K562 (cell line): ENCODE results near the gene UQCRHL. TPM values are rescaled to one million over a fixed set of nuclear protein-coding genes. Genes with fewer than 3 reads are reported as not detected.

Experiments used
- ATAC-seq: fragments of 200-7000 bp; cut with Tn5 transposase; 3 replicates; pipeline ENCODE4 v1.9.1; 2020; ENCODE audit warnings: moderate library complexity
- BruUV-seq: library from RNA; stranded (reverse); fragments of 400-500 nt; replicated peaks from 2 replicates; lab custom pipeline; 2021; lab: Mats Ljungman, UMichigan
- CTCF ChIA-PET: fragments of 300-600 bp; formaldehyde crosslinking; extraction: SDS; loops from one replicate; lab custom pipeline; 2021; ENCODE audit warnings: low intra/inter-chr PET ratio; lab: Yijun Ruan, JAX
- POLR2A ChIA-PET: fragments of 300-600, 350-650 bp; sonication (Branson Sonifier 250); formaldehyde crosslinking; extraction: SDS; loops from one replicate; lab custom pipeline; 2021; ENCODE audit warnings: antibody characterized with exemption, inconsistent platforms; lab: Yijun Ruan, JAX
- DNase-seq, 4 experiments: peaks; one replicate each; pipeline versions ENCODE4 v3.0.0 to v3.0.0-alpha.2; 2011 to 2018; ENCODE audit warnings: low spot score in 3 of 4, mixed read lengths in 3 of 4; ENCODE audit errors: extremely low read depth in 1 of 4
- FAIRE-seq: peaks from 2 replicates; lab custom pipeline; 2011; peaks lifted over from hg19 to GRCh38; lab: Jason Lieb, UNC
- H2AFZ ChIP-seq: 2 replicates; pipeline ENCODE4 v1.6.0; 2011; ENCODE audit warnings: low read depth, low read length, control low read depth, inconsistent platforms
- H3K27ac ChIP-seq: fragments of 200-600 bp; 3 replicates; pipeline ENCODE4 v1.8.0; 2011; ENCODE audit warnings: low read depth, mild to moderate bottlenecking, control low read depth, inconsistent platforms, low read length, moderate library complexity, mixed read lengths; ENCODE audit errors: extremely low read depth
- H3K27me3 ChIP-seq, 2 experiments: fragments of 300-600 bp in 1 of 2; 2 replicates in 1 of 2; 3 replicates in 1 of 2; pipeline versions ENCODE4 v1.6.0 to v1.8.0; 2011; ENCODE audit warnings: inconsistent platforms in 2 of 2, low read length in 2 of 2, mild to moderate bottlenecking in 1 of 2, mixed read lengths in 1 of 2, moderate library complexity in 1 of 2; ENCODE audit not compliant: control insufficient read depth in 2 of 2, insufficient read depth in 2 of 2
- H3K36me3 ChIP-seq: fragments of 300-600 bp; 3 replicates; pipeline ENCODE4 v1.8.0; 2011; ENCODE audit warnings: mild to moderate bottlenecking, low read length, inconsistent platforms; ENCODE audit not compliant: control insufficient read depth, insufficient read depth
- H3K4me1 ChIP-seq, 2 experiments: fragments of 200-600 bp in 1 of 2; replicated peaks in 1 of 2; 2 replicates in 1 of 2; 3 replicates in 1 of 2; pipeline versions ENCODE4 v1.5.1 to v1.8.0; 2011; ENCODE audit warnings: inconsistent platforms in 2 of 2, low read length in 2 of 2, mild to moderate bottlenecking in 1 of 2, mixed read lengths in 1 of 2, moderate library complexity in 1 of 2; ENCODE audit not compliant: control insufficient read depth in 2 of 2, insufficient read depth in 2 of 2
- H3K4me2 ChIP-seq: 2 replicates; pipeline ENCODE4 v1.6.1; 2011; ENCODE audit warnings: low read length, control low read depth, inconsistent platforms, mixed read lengths; ENCODE audit not compliant: insufficient read depth
- H3K4me3 ChIP-seq: fragments of 200-600 bp; sonication (generic), shearing (Covaris generic); 2 replicates; pipeline ENCODE4 v1.5.1; 2016; ENCODE audit warnings: control low read depth, inconsistent platforms
- H3K79me2 ChIP-seq: fragments of 200-600 bp; 3 replicates; pipeline ENCODE4 v1.8.0; 2011; ENCODE audit warnings: low read length, inconsistent platforms; ENCODE audit not compliant: control insufficient read depth, insufficient read depth
- H3K9ac ChIP-seq, 2 experiments: 2 replicates each; pipeline versions ENCODE4 v1.6.0 to v1.6.1; 2011; ENCODE audit warnings: low read depth in 2 of 2, low read length in 2 of 2, control low read depth in 1 of 2, inconsistent platforms in 1 of 2, mild to moderate bottlenecking in 1 of 2, mixed read lengths in 1 of 2; ENCODE audit not compliant: insufficient read depth in 1 of 2
- H3K9me1 ChIP-seq: one replicate; pipeline ENCODE4 v1.6.0; 2011; ENCODE audit warnings: inconsistent platforms, mild to moderate bottlenecking, low read length, moderate library complexity; ENCODE audit not compliant: control insufficient read depth, insufficient read depth
- H3K9me3 ChIP-seq: replicated peaks from 2 replicates; pipeline ENCODE4 v1.5.1; 2011; ENCODE audit warnings: low read depth, low read length, inconsistent platforms; ENCODE audit not compliant: control insufficient read depth, insufficient read depth
- H4K20me1 ChIP-seq: replicated peaks from 2 replicates; pipeline ENCODE4 v1.6.1; 2011; ENCODE audit warnings: low read length, inconsistent platforms, mixed read lengths; ENCODE audit not compliant: control insufficient read depth, insufficient read depth
- HDAC8 ChIP-seq: fragments of 450-650 bp; IDR thresholded peaks from 2 replicates; pipeline ENCODE4 v1.6.1; 2016; ENCODE audit warnings: mild to moderate bottlenecking, missing genetic modification characterization, moderate library complexity, missing compliant biosample characterization
- NR4A1 ChIP-seq, 2 experiments: fragments of 250-450 bp in 1 of 2; fragments of 450-650 bp in 1 of 2; sonication (Bioruptor Pico) in 1 of 2; IDR thresholded peaks; 2 replicates each; pipeline versions ENCODE4 v1.4.0 to v1.6.1; 2016 to 2020; ENCODE audit warnings: mild to moderate bottlenecking in 2 of 2, missing compliant biosample characterization in 1 of 2, missing genetic modification characterization in 1 of 2, moderate library complexity in 1 of 2
- PRMT5 ChIP-seq: sonication (generic); formaldehyde crosslinking; IDR thresholded peaks from 2 replicates; pipeline ENCODE4 v1.5.0; 2020; ENCODE audit warnings: missing genetic modification reagents
- TAF15 ChIP-seq: fragments of 200-400 bp; formaldehyde crosslinking; IDR thresholded peaks from 2 replicates; pipeline ENCODE4 v1.6.1; 2017; ENCODE audit warnings: mild to moderate bottlenecking, low read depth, low read length, moderate library complexity
- whole genome bisulfite sequencing: fragments of 100-300 bp; shearing (Covaris generic); methylation state at CpG from one replicate; pipeline ENCODE4 v1.1.6; 2016; ENCODE audit warnings: low coverage, mixed read lengths; ENCODE audit not compliant: insufficient coverage; ENCODE audit errors: missing lambda C conversion rate; 5-methylcytosine and 5-hydroxymethylcytosine counted together
- in situ Hi-C: fragments of 300-500 bp; cut with MboI; formaldehyde crosslinking; loops from 4 replicates; pipeline ENCODE4 v1.15.0; 2018; ENCODE audit warnings: inconsistent platforms, mixed read lengths
- intact Hi-C: fragments of 100-400 bp; cut with micrococcal nuclease; formaldehyde crosslinking; loops from 2 replicates; pipeline ENCODE4 v1.14.2; 2022
- polyA plus RNA-seq, 8 experiments: library from polyadenylated mRNA; depleted of rRNA in 4 of 8; stranded (reverse) in 5 of 8; unstranded in 3 of 8; fragments of >200 nt; fragmentation: Nextera tagmentation in 2 of 8; fragmentation: Illumina TruSeq in 1 of 8; extraction: Ambion mirVana in 2 of 8; extraction: Trizol in 1 of 8; gene quantifications; 2 replicates each; pipeline versions ENCODE4 v1.2.1 to v1.2.3, GENCODE V29; 2011 to 2014; ENCODE audit warnings: inconsistent platforms in 1 of 8, missing spikeins in 1 of 8
- total RNA-seq, 7 experiments: library from RNA; depleted of rRNA in 6 of 7; stranded (reverse); fragments of >200 nt in 6 of 7; fragmentation: Illumina TruSeq in 2 of 7; extraction: Trizol in 2 of 7; gene quantifications; 2 replicates each; pipeline versions ENCODE4 v1.2.1 to v1.2.3, GENCODE V29; 2011 to 2021; ENCODE audit warnings: low replicate concordance in 1 of 7
- TF ChIP-seq, protein P1 (sequence below): sonication (generic); formaldehyde crosslinking; IDR thresholded peaks from 2 replicates; pipeline ENCODE4 v1.8.0; 2022; ENCODE audit warnings: missing genetic modification reagents, mild to moderate bottlenecking, moderate library complexity, borderline replicate concordance
- TF ChIP-seq, protein P2 (sequence below): fragments of 450-650 bp; IDR thresholded peaks from 2 replicates; pipeline ENCODE4 v1.7.0; 2016; ENCODE audit warnings: borderline replicate concordance

The UQCRHL gene
- total and polyA plus RNA-seq, 9 of the 15 experiments (the other 6 are each of a cell fraction or from before 2014, with no cell fraction given), result 5.1 to 41.3 (median 21.8) TPM

DNA sequence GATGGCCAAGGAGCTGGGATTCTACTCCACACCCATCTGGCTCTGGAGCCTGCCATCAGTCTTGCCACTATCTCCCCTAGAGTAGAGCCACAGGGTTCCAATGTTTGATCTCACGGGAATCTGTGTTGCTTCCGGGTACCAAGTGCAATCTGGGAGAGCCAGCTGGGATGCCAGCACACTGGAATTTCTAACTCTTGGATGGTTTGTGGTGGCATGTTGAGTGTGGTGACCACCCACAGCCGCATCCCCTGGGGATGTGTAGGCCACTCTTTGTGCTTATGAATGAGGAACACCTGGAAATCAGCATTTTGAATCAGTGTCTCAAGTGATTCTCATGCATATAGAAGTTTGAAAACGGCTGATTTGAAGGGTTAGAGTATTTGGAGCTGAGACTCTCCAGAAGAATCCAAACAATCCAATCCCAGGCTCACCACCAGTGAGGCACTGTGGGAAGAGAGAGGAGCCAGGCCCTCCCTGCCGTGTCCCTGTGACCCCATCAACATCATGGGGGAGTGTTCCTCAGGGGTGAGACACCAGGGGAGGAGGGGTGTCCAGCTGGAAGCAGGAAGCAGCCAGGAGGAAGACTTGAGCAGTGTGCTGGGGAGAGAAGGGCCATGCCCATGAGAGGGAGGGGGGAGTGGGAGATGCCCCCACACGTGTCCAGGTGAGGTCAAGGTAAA, 35.5 kb downstream of the UQCRHL start:
- H3K27me3 ChIP-seq, result peaks cover 20 to 61% of the 10 kb centered on the region in 2 experiments
- ATAC-seq (peak; percentile 18; the same call in 1 of the 3 replicates), FAIRE-seq (peak; percentile 6), DNase-seq (no peak)
- no peaks in the 10 kb centered on the region for H4K20me1 ChIP-seq
- H3K9me3 ChIP-seq, result no peaks in the 10 kb centered on the region; the same call in 1 of the 2 replicates
- TF ChIP-seq, protein P1, sequence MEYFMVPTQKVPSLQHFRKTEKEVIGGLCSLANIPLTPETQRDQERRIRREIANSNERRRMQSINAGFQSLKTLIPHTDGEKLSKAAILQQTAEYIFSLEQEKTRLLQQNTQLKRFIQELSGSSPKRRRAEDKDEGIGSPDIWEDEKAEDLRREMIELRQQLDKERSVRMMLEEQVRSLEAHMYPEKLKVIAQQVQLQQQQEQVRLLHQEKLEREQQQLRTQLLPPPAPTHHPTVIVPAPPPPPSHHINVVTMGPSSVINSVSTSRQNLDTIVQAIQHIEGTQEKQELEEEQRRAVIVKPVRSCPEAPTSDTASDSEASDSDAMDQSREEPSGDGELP (CRISPR knock-in tag), result 0 out of 2 replicates have a peak, but pooled peaks have one; percentile 14
- TF ChIP-seq PRMT5 (CRISPR knock-in tag) (no peak), NR4A1 (CRISPR knock-in tag; IDR thresholded peaks at IDR 0.05) (no peak), NR4A1 (tag; IDR thresholded peaks at IDR 0.05) (no peak), TAF15 (no peak), HDAC8 (tag) (no peak)
- TF ChIP-seq, protein P2, sequence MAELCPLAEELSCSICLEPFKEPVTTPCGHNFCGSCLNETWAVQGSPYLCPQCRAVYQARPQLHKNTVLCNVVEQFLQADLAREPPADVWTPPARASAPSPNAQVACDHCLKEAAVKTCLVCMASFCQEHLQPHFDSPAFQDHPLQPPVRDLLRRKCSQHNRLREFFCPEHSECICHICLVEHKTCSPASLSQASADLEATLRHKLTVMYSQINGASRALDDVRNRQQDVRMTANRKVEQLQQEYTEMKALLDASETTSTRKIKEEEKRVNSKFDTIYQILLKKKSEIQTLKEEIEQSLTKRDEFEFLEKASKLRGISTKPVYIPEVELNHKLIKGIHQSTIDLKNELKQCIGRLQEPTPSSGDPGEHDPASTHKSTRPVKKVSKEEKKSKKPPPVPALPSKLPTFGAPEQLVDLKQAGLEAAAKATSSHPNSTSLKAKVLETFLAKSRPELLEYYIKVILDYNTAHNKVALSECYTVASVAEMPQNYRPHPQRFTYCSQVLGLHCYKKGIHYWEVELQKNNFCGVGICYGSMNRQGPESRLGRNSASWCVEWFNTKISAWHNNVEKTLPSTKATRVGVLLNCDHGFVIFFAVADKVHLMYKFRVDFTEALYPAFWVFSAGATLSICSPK, result no peak
- intact Hi-C loops (no loop called here), in situ Hi-C loops (no loop called here)
- H3K36me3 ChIP-seq, result no peaks in the 10 kb centered on the region
- H3K79me2 ChIP-seq, result no peaks in the 10 kb centered on the region
- no peak overlapping the region for H3K4me3 ChIP-seq
- 3% methylated on average over 6 of the region's 6 CpGs for WGBS
- ChIA-PET CTCF (no interaction called here), POLR2A (interaction anchor here (0.6 to 1.3 kb wide), 4 partner anchors 11 to 1133 kb away, joined by 3 to 4 read pairs (median 3); no protein-coding TSS in a partner anchor)
- H3K9me1 ChIP-seq, result no peaks in the 10 kb centered on the region
- H3K9ac ChIP-seq, result peak overlapping the region in 1 of 2 experiments; percentile 28; a peak in 1 of 4 replicates
- peaks cover 0 to 4% of the 10 kb centered on the region in 2 experiments; a peak in 2 of 5 replicates for H3K4me1 ChIP-seq
- BruUV-seq, result no TSS peak
- H3K27ac ChIP-seq, result no peak overlapping the region
- H3K4me2 ChIP-seq, result no peak overlapping the region
- H2AFZ ChIP-seq, result no peak overlapping the region
